Measurements from ENCODE around the gene CDK2. TPM values are rescaled to one million over a fixed set of nuclear protein-coding genes. Genes with fewer than 3 reads are reported as not detected.
"Not testable (repeated sequence)": the region's sequence is repeated elsewhere in the genome, so short reads cannot be mapped to it uniquely, and the experiment has no call there.

CDK2 gene
- total RNA-seq, 2 donors from 2014 or later: 60.8 to 69.8 TPM

GRCh38 chr12:56001487-56002100 is 35.0 kb downstream of the CDK2 start:
- H3K27me3 Mint-ChIP-seq (ENCODE audit: insufficient read depth): no peaks in the 10 kb centered on the region
- Histone ChIP-seq H3K27ac (ENCODE audit: low read depth, low read length) (no peak overlapping the region), H3K4me3 (ENCODE audit: low read length) (peak overlapping the region; percentile 74), H3K9me3 (ENCODE audit: control insufficient read depth, low read length) (peaks cover 37% of the 10 kb centered on the region), H3K27me3 (ENCODE audit: control insufficient read depth, insufficient read depth, low read length, poor library complexity, severe bottlenecking) (no peaks in the 10 kb centered on the region), H3K9ac (ENCODE audit: extremely low read depth, low read length, poor library complexity, severe bottlenecking) (no peak overlapping the region), H3K36me3 (ENCODE audit: control insufficient read depth, insufficient read depth, low read length) (peaks cover 43% of the 10 kb centered on the region), H3K4me1 (ENCODE audit: control insufficient read depth, insufficient read depth, low read length) (no peaks in the 10 kb centered on the region)
- peaks cover 50% of the 10 kb centered on the region for H3K36me3 Mint-ChIP-seq (ENCODE audit: low read depth)
- H3K9me3 Mint-ChIP-seq: peaks cover 16% of the 10 kb centered on the region
- no peak overlapping the region for H3K4me3 Mint-ChIP-seq
- H3K27ac Mint-ChIP-seq: no peak overlapping the region
- TF ChIP-seq CTCF (conservative IDR thresholded peaks at IDR 0.05): no peak
- no peak for DNase-seq
- 93 to 94% methylated on average over 4 to 7 of the region's 7 CpGs for WGBS, 2 experiments (ENCODE audit: insufficient coverage in 1 of 2, insufficient read length in 1 of 2)
- peaks cover 17% of the 10 kb centered on the region for H3K4me1 Mint-ChIP-seq

GRCh38 chr12:56003376-56003775 is 36.7 kb downstream of the CDK2 start:
- 93 to 100% methylated on average over 5 of the region's 5 CpGs for WGBS, 2 experiments (ENCODE audit: insufficient coverage in 1 of 2, insufficient read length in 1 of 2)
- not testable (repeated sequence) for H3K9ac ChIP-seq (ENCODE audit: extremely low read depth, low read length, poor library complexity, severe bottlenecking); H3K4me3 Mint-ChIP-seq; H3K27me3 ChIP-seq (ENCODE audit: control insufficient read depth, insufficient read depth, low read length, poor library complexity, severe bottlenecking); H3K4me1 ChIP-seq (ENCODE audit: control insufficient read depth, insufficient read depth, low read length); H3K4me3 ChIP-seq (ENCODE audit: low read length); DNase-seq; H3K27me3 Mint-ChIP-seq (ENCODE audit: insufficient read depth); H3K27ac Mint-ChIP-seq; H3K27ac ChIP-seq (ENCODE audit: low read depth, low read length)
- Histone ChIP-seq H3K9me3 (ENCODE audit: control insufficient read depth, low read length) (peaks cover 35% of the 10 kb centered on the region), H3K36me3 (ENCODE audit: control insufficient read depth, insufficient read depth, low read length) (peaks cover 43% of the 10 kb centered on the region)
- Mint-ChIP-seq H3K9me3 (peaks cover 16% of the 10 kb centered on the region), H3K36me3 (ENCODE audit: low read depth) (peaks cover 49% of the 10 kb centered on the region), H3K4me1 (peaks cover 20% of the 10 kb centered on the region)

GRCh38 chr12:56004211-56004610 is 37.6 kb downstream of the CDK2 start:
- H3K9ac ChIP-seq (ENCODE audit: extremely low read depth, low read length, poor library complexity, severe bottlenecking): no peak overlapping the region
- no peak for DNase-seq
- Mint-ChIP-seq H3K4me3 (no peak overlapping the region), H3K36me3 (ENCODE audit: low read depth) (peaks cover 43% of the 10 kb centered on the region), H3K9me3 (peaks cover 14% of the 10 kb centered on the region), H3K27me3 (ENCODE audit: insufficient read depth) (no peaks in the 10 kb centered on the region), H3K4me1 (peaks cover 20% of the 10 kb centered on the region), H3K27ac (no peak overlapping the region)
- no peak for TF ChIP-seq CTCF (conservative IDR thresholded peaks at IDR 0.05)
- H3K4me1 ChIP-seq (ENCODE audit: control insufficient read depth, insufficient read depth, low read length): no peaks in the 10 kb centered on the region
- H3K9me3 ChIP-seq (ENCODE audit: control insufficient read depth, low read length): peaks cover 26% of the 10 kb centered on the region
- WGBS, 2 experiments (ENCODE audit: insufficient coverage in 1 of 2, insufficient read length in 1 of 2): 95 to 97% methylated on average over 10 of the region's 10 CpGs
- H3K36me3 ChIP-seq (ENCODE audit: control insufficient read depth, insufficient read depth, low read length): peaks cover 43% of the 10 kb centered on the region
- no peak overlapping the region for H3K4me3 ChIP-seq (ENCODE audit: low read length)
- H3K27me3 ChIP-seq (ENCODE audit: control insufficient read depth, insufficient read depth, low read length, poor library complexity, severe bottlenecking): no peaks in the 10 kb centered on the region
- H3K27ac ChIP-seq (ENCODE audit: low read depth, low read length): no peak overlapping the region

Data from endodermal cell (in vitro differentiated cells).